GM20000 (cell line): Measurements from ENCODE around the gene ZNF470.
A peak's percentile ranks its signal among the peaks of the same experiment; 100 is the strongest.

ENCODE experiments used
- DNase-seq: peaks from one replicate; pipeline ENCODE4 v3.0.0; 2012; ENCODE audit warnings: low spot score
- CTCF ChIP-seq: IDR thresholded peaks from 2 replicates; pipeline ENCODE4 v1.5.1; 2012; ENCODE audit warnings: mild to moderate bottlenecking, control low read depth; ENCODE audit errors: extremely low read depth, missing control alignments

The ZNF470 gene

GRCh38 chr19:56554272-56554869, 12.9 kb upstream of the ZNF470 start:
- TF ChIP-seq CTCF: no peak
- DNase-seq: no peak

- no peak for TF ChIP-seq CTCF
- DNase-seq: no peak
These were observed 4.5 kb upstream of the ZNF470 start for GRCh38 chr19:56562766-56563165.

- TF ChIP-seq CTCF: no peak
- DNase-seq: peak; percentile 57
These were observed 379 bp upstream of the ZNF470 start for GRCh38 chr19:56566904-56567273.

GRCh38 chr19:56572589-56572988, 5.3 kb downstream of the ZNF470 start:
- no peak for DNase-seq
- TF ChIP-seq CTCF: no peak

GRCh38 chr19:56573914-56574313, 6.6 kb downstream of the ZNF470 start:
- no peak for TF ChIP-seq CTCF
- DNase-seq: no peak

GRCh38 chr19:56577719-56578602, 10.7 kb downstream of the ZNF470 start:
- DNase-seq: no peak
- TF ChIP-seq CTCF: no peak

- no peak for TF ChIP-seq CTCF
- DNase-seq: no peak
These were observed 27.1 kb downstream of the ZNF470 start for GRCh38 chr19:56594446-56594782.
